ENCODE measurements around the gene CELF4. TPM values are rescaled to one million over a fixed set of nuclear protein-coding genes. Genes with fewer than 3 reads are reported as not detected.

The CELF4 gene
- total and polyA plus RNA-seq, 2 experiments from 2014 or later = 1.6 to 2.1 TPM

DNA sequence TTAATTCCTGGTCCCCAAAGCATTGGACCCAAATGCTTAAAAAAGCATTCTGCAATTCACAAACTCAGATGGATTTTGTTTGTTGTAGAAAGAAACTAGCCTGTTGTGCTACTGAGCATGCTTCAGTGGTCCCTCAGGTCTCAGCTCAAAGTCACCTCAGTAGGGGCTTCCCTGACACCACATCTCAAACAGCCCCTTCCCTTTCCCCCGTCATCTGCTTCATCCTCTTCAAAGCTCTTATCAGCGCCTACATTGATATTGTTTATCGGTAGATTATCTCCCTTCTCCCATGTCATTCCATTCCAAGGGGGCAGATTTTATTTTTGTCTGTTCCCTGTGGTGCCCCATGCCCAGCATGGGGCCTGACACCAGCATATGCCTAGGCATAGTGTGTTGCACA, 172.9 kb downstream of the CELF4 start:
- Histone ChIP-seq H3K27me3 (peaks cover 14% of the 10 kb centered on the region), H3K4me3 (no peak overlapping the region), H3K27ac (no peak overlapping the region), H3K36me3 (no peaks in the 10 kb centered on the region), H3K4me1 (ENCODE audit: low read depth) (no peaks in the 10 kb centered on the region), H3K9me3 (ENCODE audit: low read depth) (no peaks in the 10 kb centered on the region)
- TF ChIP-seq, protein P1, sequence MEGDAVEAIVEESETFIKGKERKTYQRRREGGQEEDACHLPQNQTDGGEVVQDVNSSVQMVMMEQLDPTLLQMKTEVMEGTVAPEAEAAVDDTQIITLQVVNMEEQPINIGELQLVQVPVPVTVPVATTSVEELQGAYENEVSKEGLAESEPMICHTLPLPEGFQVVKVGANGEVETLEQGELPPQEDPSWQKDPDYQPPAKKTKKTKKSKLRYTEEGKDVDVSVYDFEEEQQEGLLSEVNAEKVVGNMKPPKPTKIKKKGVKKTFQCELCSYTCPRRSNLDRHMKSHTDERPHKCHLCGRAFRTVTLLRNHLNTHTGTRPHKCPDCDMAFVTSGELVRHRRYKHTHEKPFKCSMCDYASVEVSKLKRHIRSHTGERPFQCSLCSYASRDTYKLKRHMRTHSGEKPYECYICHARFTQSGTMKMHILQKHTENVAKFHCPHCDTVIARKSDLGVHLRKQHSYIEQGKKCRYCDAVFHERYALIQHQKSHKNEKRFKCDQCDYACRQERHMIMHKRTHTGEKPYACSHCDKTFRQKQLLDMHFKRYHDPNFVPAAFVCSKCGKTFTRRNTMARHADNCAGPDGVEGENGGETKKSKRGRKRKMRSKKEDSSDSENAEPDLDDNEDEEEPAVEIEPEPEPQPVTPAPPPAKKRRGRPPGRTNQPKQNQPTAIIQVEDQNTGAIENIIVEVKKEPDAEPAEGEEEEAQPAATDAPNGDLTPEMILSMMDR (IDR thresholded peaks at IDR 0.05; ENCODE audit: low read depth, low read length) = no peak
- no peak for DNase-seq (ENCODE audit: low read depth in 1 of 2, low spot score in 1 of 2)

DNA sequence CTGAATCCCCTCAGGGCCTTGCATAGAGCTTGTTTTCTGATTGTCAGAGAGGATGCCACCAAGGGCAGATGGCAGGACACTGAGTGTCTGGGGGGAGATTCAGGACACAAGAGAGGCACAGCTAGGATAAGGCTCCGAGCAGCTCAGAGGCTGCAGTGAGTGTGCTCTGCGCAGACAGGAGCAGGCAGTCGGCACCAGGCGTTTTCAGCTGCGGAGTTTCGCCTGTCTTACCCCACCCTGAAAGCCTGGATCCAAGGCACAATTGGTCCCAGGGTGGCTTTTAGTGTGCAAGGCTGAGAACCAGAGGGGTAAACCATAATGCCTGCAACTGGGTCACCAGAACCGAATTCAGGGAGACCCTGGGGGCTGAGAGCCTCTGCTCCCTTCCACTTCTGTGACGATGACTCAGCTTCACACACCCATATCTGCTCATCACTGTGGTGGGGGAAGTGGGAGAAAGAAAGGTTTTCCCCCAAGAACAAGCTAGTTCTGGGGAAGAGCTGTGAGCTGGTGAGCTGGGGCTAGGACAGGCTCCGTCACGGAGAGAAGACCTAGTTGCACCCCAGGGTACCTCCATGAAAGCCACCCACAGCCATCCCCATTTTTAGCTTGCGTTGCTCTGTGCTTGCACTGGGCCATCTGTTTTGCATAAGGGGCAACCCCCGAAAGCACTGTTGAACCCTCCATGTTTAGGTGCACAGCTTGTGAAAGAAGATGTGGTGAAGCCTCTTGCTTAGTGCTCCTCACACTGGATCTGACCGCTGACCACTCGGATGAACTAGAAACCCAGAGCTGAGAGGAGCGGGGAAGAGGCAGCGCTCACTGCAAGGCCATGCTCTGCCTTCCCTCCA, 173.7 kb downstream of the CELF4 start:
- H3K36me3 ChIP-seq = no peaks in the 10 kb centered on the region
- DNase-seq (ENCODE audit: low read depth in 1 of 2, low spot score in 1 of 2) = no peak
- no peaks in the 10 kb centered on the region for H3K9me3 ChIP-seq (ENCODE audit: low read depth)
- no peaks in the 10 kb centered on the region for H3K4me1 ChIP-seq (ENCODE audit: low read depth)
- TF ChIP-seq, protein P1 (IDR thresholded peaks at IDR 0.05; ENCODE audit: low read depth, low read length) = no peak
- no peak overlapping the region for H3K4me3 ChIP-seq
- H3K27ac ChIP-seq = no peak overlapping the region
- peaks cover 14% of the 10 kb centered on the region for H3K27me3 ChIP-seq

DNA sequence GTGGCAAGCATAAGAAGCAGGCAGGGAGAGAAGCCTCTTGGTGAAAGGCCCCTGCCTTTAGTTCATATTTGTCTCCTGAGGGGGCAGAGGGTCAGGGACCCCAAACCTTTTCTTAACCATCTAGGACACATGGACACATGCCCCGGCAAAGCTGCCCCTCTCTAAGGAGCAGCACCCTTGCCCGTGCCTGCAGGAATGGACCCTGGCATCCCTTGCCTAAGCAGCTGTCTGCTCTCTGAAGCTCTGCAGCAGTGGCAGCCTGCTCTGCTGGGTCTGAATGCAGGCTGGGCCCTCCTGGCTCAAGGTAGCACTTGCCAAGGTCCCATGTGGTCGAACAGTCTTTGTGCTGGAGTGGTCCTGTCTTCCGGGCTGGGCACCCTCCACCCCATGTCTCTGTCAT, 174.4 kb downstream of the CELF4 start:
- Histone ChIP-seq H3K4me1 (ENCODE audit: low read depth) (no peaks in the 10 kb centered on the region), H3K27me3 (peaks cover 14% of the 10 kb centered on the region), H3K27ac (no peak overlapping the region), H3K9me3 (ENCODE audit: low read depth) (no peaks in the 10 kb centered on the region), H3K36me3 (no peaks in the 10 kb centered on the region), H3K4me3 (no peak overlapping the region)
- DNase-seq (ENCODE audit: low read depth in 1 of 2, low spot score in 1 of 2) = no peak
- TF ChIP-seq, protein P1 (IDR thresholded peaks at IDR 0.05; ENCODE audit: low read depth, low read length) = no peak

DNA sequence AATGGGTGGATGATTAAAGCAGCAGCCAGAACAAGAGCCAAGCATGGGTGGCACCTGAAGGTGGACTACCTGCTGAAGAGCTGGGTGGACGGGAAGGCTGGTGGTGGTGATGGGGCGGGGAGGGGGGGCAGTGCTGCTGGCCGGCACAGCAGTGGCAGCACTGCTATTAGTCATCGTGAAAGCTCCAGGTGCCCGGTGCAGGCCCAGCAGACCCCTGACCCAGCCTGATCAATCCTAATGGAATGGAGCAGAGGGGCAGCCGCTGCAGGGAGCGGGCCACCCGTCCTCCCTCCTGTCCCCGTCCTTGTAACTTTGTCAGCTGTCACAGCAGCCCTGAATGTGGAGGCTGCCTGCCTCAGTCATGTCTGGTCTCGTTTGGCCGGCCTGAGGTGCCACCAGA, 174.9 kb downstream of the CELF4 start:
- no peak overlapping the region for H3K27ac ChIP-seq
- no peak for DNase-seq (ENCODE audit: low read depth in 1 of 2, low spot score in 1 of 2)
- H3K36me3 ChIP-seq = no peaks in the 10 kb centered on the region
- H3K4me1 ChIP-seq (ENCODE audit: low read depth) = no peaks in the 10 kb centered on the region
- TF ChIP-seq, protein P1 (IDR thresholded peaks at IDR 0.05; ENCODE audit: low read depth, low read length) = no peak
- H3K27me3 ChIP-seq = peaks cover 14% of the 10 kb centered on the region
- no peaks in the 10 kb centered on the region for H3K9me3 ChIP-seq (ENCODE audit: low read depth)
- H3K4me3 ChIP-seq = no peak overlapping the region

DNA sequence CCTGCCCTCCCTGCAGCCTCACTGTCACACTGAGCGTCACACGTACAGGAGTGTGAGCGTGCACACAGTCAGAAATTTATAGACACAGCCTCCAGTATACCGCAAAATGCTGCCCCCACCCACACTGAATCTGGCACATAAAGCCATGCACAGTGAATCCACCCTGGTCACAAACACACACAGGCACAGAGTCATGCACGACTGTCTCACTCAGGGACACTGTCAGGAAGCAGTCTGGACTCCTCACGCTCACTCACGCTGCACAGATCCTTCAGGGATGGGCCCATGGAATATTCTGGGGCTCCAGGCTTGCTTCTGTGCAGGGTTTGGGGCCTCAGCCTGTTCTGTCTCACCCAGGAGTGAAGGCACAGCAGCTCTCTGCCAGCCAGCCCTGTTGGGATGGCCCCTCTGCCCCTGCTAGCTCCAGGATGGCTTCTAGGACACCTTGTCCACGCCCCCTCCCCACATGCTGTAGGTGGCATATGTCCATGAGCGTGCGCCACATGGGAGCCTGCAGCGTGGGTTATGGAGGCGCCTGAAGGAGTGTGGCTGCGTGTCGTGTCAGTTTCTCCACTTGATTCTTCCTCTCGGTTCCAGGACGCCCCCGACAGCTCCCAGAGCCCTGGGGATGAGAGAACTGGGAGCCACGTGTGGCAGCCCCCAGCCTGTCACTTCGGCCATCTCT, 175.8 kb downstream of the CELF4 start:
- Histone ChIP-seq H3K36me3 (no peaks in the 10 kb centered on the region), H3K27ac (no peak overlapping the region), H3K9me3 (ENCODE audit: low read depth) (no peaks in the 10 kb centered on the region), H3K27me3 (peaks cover 14% of the 10 kb centered on the region), H3K4me3 (no peak overlapping the region), H3K4me1 (ENCODE audit: low read depth) (no peaks in the 10 kb centered on the region)
- TF ChIP-seq, protein P1 (IDR thresholded peaks at IDR 0.05; ENCODE audit: low read depth, low read length) = no peak
- DNase-seq (ENCODE audit: low read depth in 1 of 2, low spot score in 1 of 2) = no peak
